HEK293 (cell line): ENCODE results near the gene FCHSD1.

Experiments used
- ZNF394 ChIP-seq: fragments of 450-650 bp; formaldehyde crosslinking; IDR thresholded peaks from 2 replicates; pipeline ENCODE4 v1.5.1; 2016; ENCODE audit warnings: missing biosample characterization, missing genetic modification characterization, mild to moderate bottlenecking, moderate library complexity, borderline replicate concordance
- TF ChIP-seq, protein P1 (sequence below): fragments of 450-650 bp; formaldehyde crosslinking; IDR thresholded peaks from 2 replicates; pipeline ENCODE4 v1.5.1; 2017; ENCODE audit warnings: missing biosample characterization, missing genetic modification characterization

- TF ChIP-seq, protein P1, sequence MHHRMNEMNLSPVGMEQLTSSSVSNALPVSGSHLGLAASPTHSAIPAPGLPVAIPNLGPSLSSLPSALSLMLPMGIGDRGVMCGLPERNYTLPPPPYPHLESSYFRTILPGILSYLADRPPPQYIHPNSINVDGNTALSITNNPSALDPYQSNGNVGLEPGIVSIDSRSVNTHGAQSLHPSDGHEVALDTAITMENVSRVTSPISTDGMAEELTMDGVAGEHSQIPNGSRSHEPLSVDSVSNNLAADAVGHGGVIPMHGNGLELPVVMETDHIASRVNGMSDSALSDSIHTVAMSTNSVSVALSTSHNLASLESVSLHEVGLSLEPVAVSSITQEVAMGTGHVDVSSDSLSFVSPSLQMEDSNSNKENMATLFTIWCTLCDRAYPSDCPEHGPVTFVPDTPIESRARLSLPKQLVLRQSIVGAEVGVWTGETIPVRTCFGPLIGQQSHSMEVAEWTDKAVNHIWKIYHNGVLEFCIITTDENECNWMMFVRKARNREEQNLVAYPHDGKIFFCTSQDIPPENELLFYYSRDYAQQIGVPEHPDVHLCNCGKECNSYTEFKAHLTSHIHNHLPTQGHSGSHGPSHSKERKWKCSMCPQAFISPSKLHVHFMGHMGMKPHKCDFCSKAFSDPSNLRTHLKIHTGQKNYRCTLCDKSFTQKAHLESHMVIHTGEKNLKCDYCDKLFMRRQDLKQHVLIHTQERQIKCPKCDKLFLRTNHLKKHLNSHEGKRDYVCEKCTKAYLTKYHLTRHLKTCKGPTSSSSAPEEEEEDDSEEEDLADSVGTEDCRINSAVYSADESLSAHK (tag by site-specific recombination): no peak
- no peak for TF ChIP-seq ZNF394
These were observed 39.9 kb downstream of the FCHSD1 start for GRCh38 chr5:141611289-141611688.
